MM.1S (cell line): ENCODE data around the gene PI4KA.

Source experiments
- DNase-seq: peaks from one replicate; pipeline ENCODE4 v3.0.0-alpha.2; 2015
- H2AFZ ChIP-seq: fragments of 300-600 bp; sonication (generic); 2 replicates; pipeline ENCODE4 v1.6.0; 2016; ENCODE audit warnings: antibody characterized with exemption, low read length
- H3F3A ChIP-seq: fragments of 300-600 bp; sonication (generic); 2 replicates; pipeline ENCODE4 v1.6.1; 2016; ENCODE audit warnings: mild to moderate bottlenecking, antibody characterized with exemption, low read length, moderate library complexity, mixed read lengths; ENCODE audit not compliant: insufficient read depth
- H3K27ac ChIP-seq: fragments of 300-600 bp; sonication (generic); 2 replicates; pipeline ENCODE4 v1.5.1; 2016; ENCODE audit warnings: mild to moderate bottlenecking, low read length
- H3K27me3 ChIP-seq: fragments of 300-600 bp; sonication (generic); replicated peaks from 2 replicates; pipeline ENCODE4 v1.6.0; 2016; ENCODE audit warnings: low read length; ENCODE audit not compliant: insufficient read depth
- H3K36me3 ChIP-seq: fragments of 300-600 bp; sonication (generic); replicated peaks from 2 replicates; pipeline ENCODE4 v1.6.1; 2016; ENCODE audit warnings: mild to moderate bottlenecking, low read length, mixed read lengths; ENCODE audit not compliant: insufficient read depth
- H3K4me1 ChIP-seq: fragments of 300-600 bp; sonication (generic); 2 replicates; pipeline ENCODE4 v1.6.1; 2016; ENCODE audit warnings: low read length, mixed read lengths
- H3K4me2 ChIP-seq: fragments of 300-600 bp; sonication (generic); 2 replicates; pipeline ENCODE4 v1.6.0; 2016; ENCODE audit warnings: low read depth, low read length
- H3K4me3 ChIP-seq: fragments of 300-600 bp; sonication (generic); 2 replicates; pipeline ENCODE4 v1.5.1; 2016; ENCODE audit warnings: low read length, mixed read lengths
- H3K79me2 ChIP-seq: fragments of 300-600 bp; sonication (generic); 2 replicates; pipeline ENCODE4 v1.6.1; 2016; ENCODE audit warnings: mixed run types, low read length, mixed read lengths
- H3K9ac ChIP-seq: fragments of 300-600 bp; sonication (generic); 2 replicates; pipeline ENCODE4 v1.6.1; 2016; ENCODE audit warnings: low read length, mixed read lengths
- H3K9me2 ChIP-seq: fragments of 300-600 bp; sonication (generic); replicated peaks from 2 replicates; pipeline ENCODE4 v1.6.1; 2016; ENCODE audit warnings: mild to moderate bottlenecking, low read length, mixed read lengths; ENCODE audit not compliant: insufficient read depth
- H3K9me3 ChIP-seq: fragments of 300-600 bp; sonication (generic); replicated peaks from 2 replicates; pipeline ENCODE4 v1.6.1; 2016; ENCODE audit warnings: mild to moderate bottlenecking, low read length, mixed read lengths; ENCODE audit not compliant: insufficient read depth
- H4K20me1 ChIP-seq: fragments of 300-600 bp; sonication (generic); 2 replicates; pipeline ENCODE4 v1.6.1; 2016; ENCODE audit warnings: mild to moderate bottlenecking, low read length, moderate library complexity, mixed read lengths; ENCODE audit not compliant: insufficient read depth
- EZH2 ChIP-seq: fragments of 300-600 bp; sonication (generic); optimal IDR thresholded peaks from 2 replicates; pipeline ENCODE3; 2017; ENCODE audit warnings: low read depth, mild to moderate bottlenecking, antibody characterized with exemption, low read length, mixed read lengths
- EZH2phosphoT487 ChIP-seq: fragments of 300-600 bp; sonication (generic); IDR thresholded peaks from 2 replicates; pipeline ENCODE4 v1.6.1; 2018; ENCODE audit warnings: antibody characterized with exemption, low read length
- TF ChIP-seq, protein P1 (sequence below): fragments of 300-600 bp; sonication (generic); IDR thresholded peaks from 2 replicates; pipeline ENCODE4 v1.5.1; 2016; ENCODE audit warnings: antibody characterized with exemption, low read length, mixed read lengths

PI4KA gene

GRCh38 chr22:20764729-20765128, 93.9 kb downstream of the PI4KA start:
- no peaks in the 10 kb centered on the region for H3K79me2 ChIP-seq

DNA sequence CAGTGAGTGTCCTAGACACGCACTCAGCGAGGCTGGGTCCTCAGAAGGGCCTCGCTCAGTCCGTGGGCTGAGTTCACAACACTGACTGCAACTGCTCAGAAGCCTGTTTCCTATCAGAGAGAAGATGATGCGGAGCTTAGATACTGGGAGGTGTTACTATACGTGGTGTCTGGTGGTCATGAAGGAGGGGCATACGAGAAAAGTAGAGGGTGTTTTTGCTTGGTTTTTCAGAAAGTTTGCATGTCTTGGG, 94.2 kb downstream of the PI4KA start:
- no peaks in the 10 kb centered on the region for H4K20me1 ChIP-seq
- no peak overlapping the region for H3K27ac ChIP-seq
- H3K36me3 ChIP-seq, result peaks cover 4% of the 10 kb centered on the region; the same call in 1 of the 2 replicates
- no peaks in the 10 kb centered on the region for H3K9me3 ChIP-seq
- H3K9me2 ChIP-seq, result no peaks in the 10 kb centered on the region
- H3K9ac ChIP-seq, result no peak overlapping the region
- TF ChIP-seq, protein P1, sequence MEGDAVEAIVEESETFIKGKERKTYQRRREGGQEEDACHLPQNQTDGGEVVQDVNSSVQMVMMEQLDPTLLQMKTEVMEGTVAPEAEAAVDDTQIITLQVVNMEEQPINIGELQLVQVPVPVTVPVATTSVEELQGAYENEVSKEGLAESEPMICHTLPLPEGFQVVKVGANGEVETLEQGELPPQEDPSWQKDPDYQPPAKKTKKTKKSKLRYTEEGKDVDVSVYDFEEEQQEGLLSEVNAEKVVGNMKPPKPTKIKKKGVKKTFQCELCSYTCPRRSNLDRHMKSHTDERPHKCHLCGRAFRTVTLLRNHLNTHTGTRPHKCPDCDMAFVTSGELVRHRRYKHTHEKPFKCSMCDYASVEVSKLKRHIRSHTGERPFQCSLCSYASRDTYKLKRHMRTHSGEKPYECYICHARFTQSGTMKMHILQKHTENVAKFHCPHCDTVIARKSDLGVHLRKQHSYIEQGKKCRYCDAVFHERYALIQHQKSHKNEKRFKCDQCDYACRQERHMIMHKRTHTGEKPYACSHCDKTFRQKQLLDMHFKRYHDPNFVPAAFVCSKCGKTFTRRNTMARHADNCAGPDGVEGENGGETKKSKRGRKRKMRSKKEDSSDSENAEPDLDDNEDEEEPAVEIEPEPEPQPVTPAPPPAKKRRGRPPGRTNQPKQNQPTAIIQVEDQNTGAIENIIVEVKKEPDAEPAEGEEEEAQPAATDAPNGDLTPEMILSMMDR, result no peak
- TF ChIP-seq EZH2 (no peak), EZH2phosphoT487 (no peak)
- no peaks in the 10 kb centered on the region for H3K4me1 ChIP-seq
- DNase-seq, result no peak
- H3K4me2 ChIP-seq, result no peak overlapping the region
- H3K79me2 ChIP-seq, result no peaks in the 10 kb centered on the region
- H3K27me3 ChIP-seq, result no peaks in the 10 kb centered on the region
- H3K4me3 ChIP-seq, result no peak overlapping the region
- no peak overlapping the region for H2AFZ ChIP-seq
- H3F3A ChIP-seq, result no peaks in the 10 kb centered on the region

More at GRCh38 chr22:20764729-20765128, 93.9 kb downstream of the PI4KA start:
- H3K27me3 ChIP-seq, result no peaks in the 10 kb centered on the region
- no peaks in the 10 kb centered on the region for H4K20me1 ChIP-seq
- H2AFZ ChIP-seq, result no peak overlapping the region
- DNase-seq, result no peak
- H3K9ac ChIP-seq, result no peak overlapping the region
- peaks cover 4% of the 10 kb centered on the region; the same call in 1 of the 2 replicates for H3K36me3 ChIP-seq
- H3K9me2 ChIP-seq, result no peaks in the 10 kb centered on the region
- no peaks in the 10 kb centered on the region for H3K4me1 ChIP-seq
- H3K4me2 ChIP-seq, result no peak overlapping the region
- TF ChIP-seq EZH2, result no peak
- TF ChIP-seq EZH2phosphoT487, result no peak
- TF ChIP-seq, protein P1, result no peak
- H3K27ac ChIP-seq, result no peak overlapping the region
- no peaks in the 10 kb centered on the region for H3K9me3 ChIP-seq
- no peak overlapping the region for H3K4me3 ChIP-seq
- H3F3A ChIP-seq, result no peaks in the 10 kb centered on the region

DNA sequence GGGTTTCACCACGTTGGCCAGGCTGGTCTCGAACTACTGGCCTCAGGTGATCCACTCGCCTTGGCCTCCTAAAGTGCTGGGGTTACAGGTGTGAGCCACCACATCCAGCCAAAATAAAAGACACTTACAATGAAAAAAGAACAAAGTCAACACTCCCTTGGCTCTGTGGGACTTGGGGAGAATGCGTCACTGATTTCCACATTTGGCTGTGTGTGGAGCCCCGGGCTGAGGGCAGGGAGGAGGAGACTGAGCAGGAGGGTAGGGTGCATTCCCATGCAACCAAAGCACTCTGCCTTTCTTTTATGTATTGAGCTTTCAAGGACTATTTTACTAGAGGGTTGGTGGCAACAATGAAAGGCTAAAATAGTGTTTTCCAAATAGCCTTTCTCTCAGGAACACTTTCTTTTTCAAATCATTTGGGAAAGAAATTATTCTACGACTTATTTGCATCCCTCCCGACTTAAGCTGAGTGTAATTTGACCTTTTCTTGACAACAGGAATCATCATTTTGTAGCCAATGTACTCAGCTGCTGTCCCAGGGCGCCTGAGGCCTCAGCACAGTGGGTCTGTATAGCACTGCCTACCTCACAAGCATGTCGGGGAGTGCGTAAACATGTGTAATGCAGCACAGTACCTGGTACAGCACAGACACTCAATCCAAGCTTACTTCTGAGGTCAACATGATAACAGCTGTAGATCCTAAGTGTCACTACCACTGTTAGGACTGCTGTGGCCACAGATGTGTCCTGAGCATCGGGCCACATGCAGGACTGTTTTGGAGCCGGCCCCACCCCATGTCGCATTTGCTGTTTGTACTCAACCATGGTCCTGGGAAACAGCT, 94.8 kb downstream of the PI4KA start:
- DNase-seq, result no peak
- no peak overlapping the region for H3K4me3 ChIP-seq
- H3K9me3 ChIP-seq, result no peaks in the 10 kb centered on the region
- no peak overlapping the region for H3K27ac ChIP-seq
- H3K9me2 ChIP-seq, result no peaks in the 10 kb centered on the region
- H3K9ac ChIP-seq, result no peak overlapping the region
- H3F3A ChIP-seq, result no peaks in the 10 kb centered on the region
- TF ChIP-seq, protein P1, result no peak
- TF ChIP-seq EZH2phosphoT487 (no peak), EZH2 (no peak)
- no peaks in the 10 kb centered on the region for H3K27me3 ChIP-seq
- no peak overlapping the region for H3K4me2 ChIP-seq
- H4K20me1 ChIP-seq, result no peaks in the 10 kb centered on the region
- peaks cover 4% of the 10 kb centered on the region; the same call in 1 of the 2 replicates for H3K36me3 ChIP-seq
- H3K4me1 ChIP-seq, result no peaks in the 10 kb centered on the region
- H3K79me2 ChIP-seq, result no peaks in the 10 kb centered on the region
- no peak overlapping the region for H2AFZ ChIP-seq
